GM19238 (cell line): ENCODE data around the gene BRPF1.
"Not testable (repeated sequence)": the region's sequence is repeated elsewhere in the genome, so short reads cannot be mapped to it uniquely, and the experiment has no call there.

Experiments used
- DNase-seq: peaks from one replicate; pipeline ENCODE4 v3.0.0; 2011; ENCODE audit warnings: low spot score; ENCODE audit not compliant: insufficient read length

The BRPF1 gene

GRCh38 chr3:9767418-9767817 lies 35.9 kb downstream of the BRPF1 start:
- DNase-seq = no peak

- DNase-seq = no peak
Measured at GRCh38 chr3:9768141-9768775, 36.7 kb downstream of the BRPF1 start.

- DNase-seq = no peak
Measured at GRCh38 chr3:9769012-9769411, 37.5 kb downstream of the BRPF1 start.

GRCh38 chr3:9769426-9770275 lies 38.1 kb downstream of the BRPF1 start, which contains the start of gene CAMK1:
CAMK1 (minus strand) TSS chr3:9769947; CDS start chr3:9767749, 2,198 bp downstream.
- peak; percentile 48 for DNase-seq

- DNase-seq = no peak
Measured at GRCh38 chr3:9770276-9770812, 38.8 kb downstream of the BRPF1 start.

GRCh38 chr3:9771007-9771406 lies 39.5 kb downstream of the BRPF1 start:
- DNase-seq = not testable (repeated sequence)

- DNase-seq = no peak
Measured at GRCh38 chr3:9776896-9777693, 45.6 kb downstream of the BRPF1 start.

GRCh38 chr3:9777694-9778021 lies 46.1 kb downstream of the BRPF1 start:
- DNase-seq = no peak

GRCh38 chr3:9778143-9779074 lies 46.9 kb downstream of the BRPF1 start:
- no peak for DNase-seq

- DNase-seq = no peak
Measured at GRCh38 chr3:9779075-9779593, 47.6 kb downstream of the BRPF1 start.

GRCh38 chr3:9779721-9780457 lies 48.4 kb downstream of the BRPF1 start:
- DNase-seq = no peak

GRCh38 chr3:9780458-9780812 lies 48.9 kb downstream of the BRPF1 start:
- DNase-seq = no peak

GRCh38 chr3:9780910-9781309 lies 49.4 kb downstream of the BRPF1 start:
- no peak for DNase-seq

- no peak for DNase-seq
Measured at GRCh38 chr3:9781551-9781950, 50.0 kb downstream of the BRPF1 start.

- no peak for DNase-seq
Measured at GRCh38 chr3:9781978-9782603, 50.6 kb downstream of the BRPF1 start.

- DNase-seq = no peak
Measured at GRCh38 chr3:9782770-9783169, 51.2 kb downstream of the BRPF1 start.

GRCh38 chr3:9783954-9784353 lies 52.4 kb downstream of the BRPF1 start:
- DNase-seq = no peak

GRCh38 chr3:9784965-9785364 lies 53.4 kb downstream of the BRPF1 start:
- DNase-seq = no peak

- no peak for DNase-seq
Measured at GRCh38 chr3:9785602-9786001, 54.1 kb downstream of the BRPF1 start.
